SK-N-MC (cell line): Measurements from ENCODE around the gene CLDN34.

Experiments used
- EZH2 ChIP-seq: fragments of 200-600 bp; sonication (generic); IDR thresholded peaks from one replicate; pipeline ENCODE4 v1.6.1; 2017; ENCODE audit warnings: antibody characterized with exemption
- POLR2AphosphoS5 ChIP-seq: IDR thresholded peaks from 2 replicates; pipeline ENCODE4 v1.6.1; 2012; ENCODE audit warnings: mild to moderate bottlenecking, low read depth, low read length, borderline replicate concordance

DNA sequence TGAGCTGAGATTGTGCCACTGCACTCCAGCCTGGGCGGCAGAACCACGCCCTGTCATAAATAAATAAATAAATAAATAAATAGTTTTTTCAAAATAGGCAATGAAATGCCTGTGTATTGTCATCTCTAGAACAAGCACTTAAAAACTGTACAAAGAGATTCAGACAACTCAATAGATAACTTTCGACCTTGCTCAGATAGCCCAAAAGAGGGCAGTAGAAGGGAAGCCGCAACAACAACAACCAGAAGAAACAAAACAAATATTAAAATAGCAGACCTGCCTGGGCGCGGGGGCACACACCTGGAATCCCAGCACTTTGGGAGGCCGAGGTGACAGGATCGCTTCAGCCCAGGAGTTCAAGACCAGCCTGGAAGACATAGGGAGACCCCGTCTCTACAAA, 9.4 kb upstream of the CLDN34 start:
- no peak for TF ChIP-seq POLR2AphosphoS5
- no peak for TF ChIP-seq EZH2
